Astrocyte of the spinal cord (primary cell): ENCODE results near the gene SLC28A1.

Experiments
- DNase-seq: peaks from one replicate; pipeline ENCODE4 v3.0.0; 2011; ENCODE audit warnings: low read depth, low spot score
- H3K4me3 ChIP-seq: 2 replicates; pipeline ENCODE4 v1.5.1; 2011; ENCODE audit warnings: low read depth, mild to moderate bottlenecking, low read length, moderate library complexity
- CTCF ChIP-seq: IDR thresholded peaks from 2 replicates; pipeline ENCODE4 v1.5.1; 2012; ENCODE audit warnings: low read depth, mild to moderate bottlenecking, low read length, inconsistent platforms
- in situ Hi-C: cut with HindIII; loops from 2 replicates; pipeline ENCODE4 v1.10.0; 2017; ENCODE audit warnings: low sequenced_read_pairs

Gene SLC28A1

GRCh38 chr15:84947947-84948830, 63.7 kb downstream of the SLC28A1 start:
- peak; percentile 91 for DNase-seq
- no peak overlapping the region for H3K4me3 ChIP-seq
- in situ Hi-C loops: no loop called here
- TF ChIP-seq CTCF: no peak

- H3K4me3 ChIP-seq: no peak overlapping the region
- no peak for TF ChIP-seq CTCF
- peak; percentile 62 for DNase-seq
- in situ Hi-C loops: no loop called here
These were observed 64.6 kb downstream of the SLC28A1 start for GRCh38 chr15:84949043-84949442.

- in situ Hi-C loops: no loop called here
- DNase-seq: no peak
- no peak for TF ChIP-seq CTCF
- H3K4me3 ChIP-seq: no peak overlapping the region
These were observed 65.5 kb downstream of the SLC28A1 start for GRCh38 chr15:84949845-84950569.

GRCh38 chr15:84950570-84951111, 66.2 kb downstream of the SLC28A1 start:
- no peak for DNase-seq
- no peak for TF ChIP-seq CTCF
- no peak overlapping the region for H3K4me3 ChIP-seq
- in situ Hi-C loops: no loop called here

- in situ Hi-C loops: no loop called here
- no peak for TF ChIP-seq CTCF
- no peak overlapping the region for H3K4me3 ChIP-seq
- no peak for DNase-seq
These were observed 67.3 kb downstream of the SLC28A1 start for GRCh38 chr15:84951736-84952135.

- in situ Hi-C loops: no loop called here
- no peak overlapping the region for H3K4me3 ChIP-seq
- TF ChIP-seq CTCF: no peak
- no peak for DNase-seq
These were observed 68.7 kb downstream of the SLC28A1 start for GRCh38 chr15:84953136-84953535.
